Melanocyte of skin (primary cell): Measurements from ENCODE around the gene AMH. TPM values are rescaled to one million over a fixed set of nuclear protein-coding genes. Genes with fewer than 3 reads are reported as not detected.

Source experiments
- small RNA-seq, 2 donors: library from RNA; depleted of rRNA; stranded (forward); fragments of <200 nt; gene quantifications; one replicate each; pipeline ENCODE3, GENCODE V24; 2012
- total RNA-seq, 2 donors: library from RNA; depleted of rRNA; stranded (reverse); fragments of >200 nt; gene quantifications; 2 replicates each; pipeline ENCODE4 v1.2.3, GENCODE V29; 2012

Gene AMH
- under 1 TPM; 0.33 to 0.34 TPM for total RNA-seq

DNA sequence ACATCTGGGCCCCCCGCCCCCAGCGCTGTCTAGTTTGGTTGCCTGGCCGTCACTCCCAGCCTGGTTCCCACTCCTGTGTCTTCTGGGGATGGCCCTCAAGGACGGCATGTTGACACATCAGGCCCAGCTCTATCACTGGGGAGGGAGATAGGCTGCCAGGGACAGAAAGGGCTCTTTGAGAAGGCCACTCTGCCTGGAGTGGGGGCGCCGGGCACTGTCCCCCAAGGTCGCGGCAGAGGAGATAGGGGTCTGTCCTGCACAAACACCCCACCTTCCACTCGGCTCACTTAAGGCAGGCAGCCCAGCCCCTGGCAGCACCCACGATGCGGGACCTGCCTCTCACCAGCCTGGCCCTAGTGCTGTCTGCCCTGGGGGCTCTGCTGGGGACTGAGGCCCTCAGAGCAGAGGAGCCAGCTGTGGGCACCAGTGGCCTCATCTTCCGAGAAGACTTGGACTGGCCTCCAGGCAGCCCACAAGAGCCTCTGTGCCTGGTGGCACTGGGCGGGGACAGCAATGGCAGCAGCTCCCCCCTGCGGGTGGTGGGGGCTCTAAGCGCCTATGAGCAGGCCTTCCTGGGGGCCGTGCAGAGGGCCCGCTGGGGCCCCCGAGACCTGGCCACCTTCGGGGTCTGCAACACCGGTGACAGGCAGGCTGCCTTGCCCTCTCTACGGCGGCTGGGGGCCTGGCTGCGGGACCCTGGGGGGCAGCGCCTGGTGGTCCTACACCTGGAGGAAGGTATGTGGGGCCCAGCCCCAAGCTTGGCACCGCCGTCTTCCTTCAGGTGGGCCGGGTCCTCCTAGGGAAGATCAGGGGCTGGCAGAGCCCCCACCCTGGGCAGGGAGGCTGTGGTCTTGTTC lies at the start of gene AMH:
TSS of gene AMH (plus strand) at position 314 of the 857 bp plus-strand sequence. CDS start at position 324, 10 bp downstream.

DNA sequence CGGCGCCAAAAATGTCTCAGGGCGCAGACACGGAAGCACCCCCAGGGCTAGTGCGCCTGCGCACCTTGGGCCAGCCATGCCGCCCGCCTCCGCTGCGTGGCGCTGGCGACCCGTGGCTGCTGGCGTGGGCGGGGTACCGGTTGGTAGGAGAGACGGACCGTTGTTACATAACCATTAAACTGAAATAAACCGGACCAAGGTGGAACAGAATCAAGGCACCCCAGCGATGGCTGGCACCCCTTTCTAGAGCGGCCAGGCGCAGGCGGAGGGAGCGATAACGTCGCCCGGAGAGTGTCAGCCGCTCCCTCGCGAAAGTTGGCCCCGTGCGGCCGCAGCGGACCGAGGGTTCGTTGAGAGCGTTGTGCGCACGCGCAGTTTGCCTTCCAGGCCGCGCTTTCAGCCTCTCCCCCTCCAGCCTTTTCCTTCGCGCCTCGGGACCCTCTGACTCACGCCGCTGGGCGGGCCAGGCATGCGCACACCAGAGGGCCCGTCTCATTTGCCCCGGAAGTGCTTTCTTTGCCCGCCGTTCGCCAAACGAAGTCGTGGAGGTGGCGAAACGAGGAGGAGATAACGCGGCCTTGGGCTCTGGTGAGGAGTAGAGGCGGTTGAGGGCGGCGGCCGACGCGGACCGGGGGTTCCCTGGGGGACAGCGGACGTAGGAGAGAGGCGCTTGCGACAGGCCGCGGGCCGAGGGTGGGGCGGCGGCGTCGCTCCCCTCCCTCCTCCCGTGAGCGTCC lies 12.6 kb upstream of the AMH start, which contains the start of the genes PLEKHJ1 and SF3A2:
TSS of gene PLEKHJ1 (minus strand) at position 16 of the 737 bp plus-strand sequence. CDS start 81 bp downstream, outside the sequence.
TSS of gene SF3A2 (plus strand) at position 511 of the 737 bp plus-strand sequence. CDS start 6,595 bp downstream, outside the sequence.

DNA sequence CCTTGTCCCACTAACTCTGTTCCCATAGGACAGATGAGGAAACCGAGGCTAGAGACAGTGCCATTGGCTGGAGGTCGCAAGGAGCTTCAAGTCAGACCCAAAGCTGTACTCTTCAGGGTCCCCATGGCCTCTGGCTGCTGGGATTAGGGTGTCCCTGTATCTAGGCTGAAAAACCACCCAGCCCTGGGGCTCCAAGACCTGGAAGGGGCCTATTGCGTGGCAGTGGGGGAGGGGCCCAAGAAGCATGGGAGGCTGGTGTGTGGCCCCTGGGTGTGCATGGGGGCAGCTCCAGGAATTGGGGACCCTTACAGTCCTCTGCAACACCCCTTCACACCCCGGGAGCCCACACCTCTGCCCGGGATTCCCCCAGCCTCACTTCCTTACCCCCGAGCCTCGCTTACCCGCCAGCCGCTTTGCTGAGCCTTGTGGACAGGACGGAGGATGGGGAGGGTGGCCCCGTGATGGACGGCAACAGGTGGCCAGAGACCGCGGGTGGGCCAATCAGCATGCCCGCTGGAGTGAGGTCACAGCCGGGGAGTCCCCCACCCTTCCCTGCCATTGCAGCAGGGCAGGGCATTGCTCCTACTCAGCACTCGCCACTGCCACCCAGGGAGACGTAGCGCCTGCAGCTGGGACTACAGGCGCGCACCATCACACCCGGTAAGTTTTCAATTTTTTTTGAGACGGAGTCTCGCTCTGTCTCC lies 7.0 kb downstream of the AMH start, which contains the start of gene JSRP1:
TSS of gene JSRP1 (minus strand) at position 436 of the 704 bp plus-strand sequence. CDS start 1,103 bp downstream, outside the sequence.

GRCh38 chr19:2282062-2282861 lies 33.1 kb downstream of the AMH start, which contains the start of gene PEAK3:
Gene PEAK3, minus strand, starts transcription at chr19:2282175. Its CDS starts 1,244 bp downstream, at chr19:2280931.

Small RNAs within 50 kb of the gene (small RNA-seq; reads per million reads assigned to genes)
- 0 reads per million in 2 donors for gene MIR1227

Other genes starting within 250 kb of the AMH start
- gene BTBD2, start 233.6 kb upstream of the AMH start, total RNA-seq, result 10 to 100 TPM; 54.0 to 55.9 TPM
- 10 to 100 TPM; 40.6 to 42.3 TPM for gene MKNK2, start 198.1 kb upstream of the AMH start, total RNA-seq
- gene MOB3A, start 153.0 kb upstream of the AMH start, total RNA-seq, result 10 to 100 TPM; 16.2 to 22.3 TPM
- under 1 TPM in 1 of 2 donors, not detected in 1; 0.69 TPM for gene IZUMO4, start 152.4 kb upstream of the AMH start, total RNA-seq
- gene AP3D1, start 97.8 kb upstream of the AMH start, total RNA-seq, result 100 to 1,000 TPM; 114 to 163 TPM
- gene DOT1L, start 85.4 kb upstream of the AMH start, total RNA-seq, result 1 to 10 TPM; 5.2 to 8.0 TPM
- 10 to 100 TPM; 29.3 to 46.0 TPM for gene PLEKHJ1, start 13.0 kb upstream of the AMH start, total RNA-seq
- gene SF3A2, start 12.5 kb upstream of the AMH start, total RNA-seq, result 10 to 100 TPM; 19.3 to 42.3 TPM
- gene JSRP1, start 7.1 kb downstream of the AMH start, total RNA-seq, result not detected
- gene PEAK3, start 32.9 kb downstream of the AMH start, total RNA-seq, result not detected
- gene LINGO3, start 58.8 kb downstream of the AMH start, total RNA-seq, result under 1 TPM in 1 of 2 donors, not detected in 1; under 0.01 TPM
- 100 to 1,000 TPM in 1 of 2 donors, 10 to 100 TPM in 1; 69.9 to 128 TPM for gene LSM7, start 79.3 kb downstream of the AMH start, total RNA-seq
- 10 to 100 TPM; 22.0 to 22.4 TPM for gene SPPL2B, start 79.4 kb downstream of the AMH start, total RNA-seq
- gene TMPRSS9, start 110.9 kb downstream of the AMH start, total RNA-seq, result not detected
- gene TIMM13, start 178.3 kb downstream of the AMH start, total RNA-seq, result 10 to 100 TPM; 26.5 to 45.0 TPM
- 10 to 100 TPM; 18.9 to 75.6 TPM for gene LMNB2, start 207.6 kb downstream of the AMH start, total RNA-seq
- 10 to 100 TPM in 1 of 2 donors, 1 to 10 TPM in 1; 8.3 to 11.4 TPM for gene GADD45B, start 226.8 kb downstream of the AMH start, total RNA-seq